GM21786 (cell line): ENCODE data around the gene DRC7.
A peak's percentile ranks its signal among the peaks of the same experiment; 100 is the strongest.

Experiments used
- ATAC-seq: cut with Tn5 transposase; IDR thresholded peaks from one replicate; pipeline ENCODE4 v1.9.1; 2021; ENCODE audit not compliant: unreplicated experiment

Gene DRC7

GRCh38 chr16:57694725-57695679 is at the start of gene DRC7:
DRC7 (plus strand) TSS chr16:57694806; CDS start chr16:57697950, 3,144 bp downstream.
- no peak for ATAC-seq

DNA sequence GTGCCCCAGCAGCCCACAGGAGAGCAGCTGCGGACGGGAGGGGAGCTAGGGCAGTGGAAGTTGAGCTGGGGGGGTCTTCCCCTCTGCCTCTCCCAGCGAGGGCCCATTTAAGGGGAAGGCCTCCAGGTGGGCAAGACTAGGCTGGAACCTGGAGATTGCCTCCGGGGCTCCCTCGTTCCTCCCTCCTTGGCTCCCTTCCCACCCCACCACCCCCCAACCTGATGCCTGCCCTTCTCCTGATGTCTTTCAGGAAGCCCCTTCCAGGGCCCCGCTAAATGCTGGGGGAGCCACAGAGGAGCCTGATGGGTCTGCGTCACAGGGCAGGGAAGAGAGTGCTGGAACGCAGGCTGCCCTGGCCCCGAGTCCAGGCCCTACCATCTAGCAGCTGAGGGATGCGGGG is 49.4 kb upstream of the DRC7 start:
- no peak for ATAC-seq

GRCh38 chr16:57645691-57646387 is 48.8 kb upstream of the DRC7 start:
- no peak for ATAC-seq

DNA sequence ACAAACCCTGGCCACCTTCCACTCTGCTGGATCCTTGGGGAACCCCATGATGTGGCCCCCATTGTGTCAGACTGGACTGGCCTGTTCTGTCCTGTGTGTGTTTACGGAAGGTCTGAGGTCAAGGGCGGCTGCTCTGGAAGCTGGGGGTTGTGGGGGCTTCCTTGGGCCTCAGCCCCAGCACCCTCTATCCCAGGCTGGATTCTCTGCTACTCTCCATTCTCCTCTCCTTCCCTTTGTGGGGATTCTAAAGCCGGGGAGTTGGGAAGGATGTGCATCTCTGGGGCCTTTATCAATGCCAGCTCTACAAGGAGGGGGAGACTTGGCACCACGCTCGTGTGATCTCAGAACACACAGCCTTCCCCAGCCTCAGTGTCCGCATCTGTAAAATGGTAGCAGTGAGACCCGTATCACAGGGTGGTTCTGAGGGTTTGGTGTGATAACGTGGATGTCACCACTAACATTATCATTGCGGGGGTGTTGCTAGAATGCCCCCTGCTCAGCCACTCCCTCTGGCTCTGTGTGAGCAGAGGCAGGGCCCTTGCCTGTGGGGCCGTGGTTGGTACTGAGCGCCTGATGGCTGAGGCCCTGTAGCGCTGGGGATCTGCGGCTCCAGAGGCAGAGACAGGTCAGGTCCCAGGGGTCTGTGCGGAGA is 48.1 kb upstream of the DRC7 start:
- no peak for ATAC-seq

- no peak for ATAC-seq
These were observed 47.3 kb upstream of the DRC7 start for GRCh38 chr16:57647136-57647875.

DNA sequence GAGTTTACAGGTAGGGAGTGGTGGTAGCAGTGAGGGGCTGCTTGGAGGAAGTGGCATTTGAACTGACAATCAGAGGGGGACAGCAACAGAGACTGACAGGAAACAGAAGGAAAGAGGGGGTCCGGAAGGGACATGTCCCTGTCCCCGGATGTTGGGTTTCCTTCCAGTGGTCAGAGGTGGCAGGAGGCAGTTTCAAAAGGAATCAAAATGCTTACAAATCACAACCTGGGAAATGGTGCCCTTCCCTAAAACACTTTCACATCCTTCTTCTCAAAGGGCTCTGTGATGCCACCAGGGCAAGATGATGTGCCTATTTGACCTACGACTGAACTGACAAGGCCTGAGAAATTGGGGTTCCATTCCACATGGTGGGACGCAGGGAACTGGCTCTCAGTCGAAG is 46.5 kb upstream of the DRC7 start:
- no peak for ATAC-seq

DNA sequence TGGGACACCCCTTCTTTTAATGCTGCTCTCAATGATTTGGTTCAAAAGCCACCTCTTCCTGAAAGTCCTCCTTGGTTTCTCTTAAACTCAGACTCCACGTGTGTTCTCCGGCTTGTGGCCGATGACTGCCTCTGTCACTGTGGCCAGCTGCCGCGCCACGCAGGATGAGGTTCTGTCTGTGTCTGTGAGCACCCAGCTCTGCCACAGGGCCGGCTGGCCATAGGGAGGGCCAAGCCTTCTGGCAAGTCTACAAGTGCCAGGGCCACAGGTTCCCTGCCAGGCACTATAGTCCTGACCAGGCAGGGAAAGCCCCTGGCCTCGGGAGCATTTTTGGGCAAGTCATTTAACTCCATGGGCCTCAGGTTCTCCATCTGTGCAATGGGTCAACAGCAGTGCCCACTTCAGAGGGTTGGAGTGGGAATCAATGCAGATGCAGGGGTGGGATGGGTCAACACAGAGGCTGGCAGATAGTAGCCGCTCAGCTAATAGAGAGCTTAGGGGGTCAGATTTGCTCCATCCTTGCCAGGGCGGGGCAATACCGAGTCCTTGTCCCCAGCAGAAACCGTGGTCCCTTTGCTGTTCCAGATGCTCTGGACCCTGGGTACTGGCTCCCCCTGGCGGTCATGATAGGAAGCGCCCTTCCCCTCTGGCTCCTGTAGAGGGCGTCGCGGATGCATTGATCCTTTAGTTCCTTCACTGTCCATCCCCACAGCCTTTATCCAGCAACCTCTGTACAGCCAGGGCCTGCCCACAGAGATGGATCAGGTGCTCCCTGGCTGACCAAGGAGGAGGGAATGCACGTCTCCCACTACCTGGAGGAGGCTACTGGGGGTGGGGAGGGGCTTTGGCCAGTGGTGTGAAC is 45.8 kb upstream of the DRC7 start:
- ATAC-seq, result peak; percentile 46

- ATAC-seq, result no peak
These were observed 45.2 kb upstream of the DRC7 start for GRCh38 chr16:57649443-57649751.

GRCh38 chr16:57649846-57650245 is 44.8 kb upstream of the DRC7 start:
- no peak for ATAC-seq

GRCh38 chr16:57651344-57652333 is 43.0 kb upstream of the DRC7 start:
- ATAC-seq, result no peak

GRCh38 chr16:57652695-57653471 is 41.7 kb upstream of the DRC7 start:
- no peak for ATAC-seq

- no peak for ATAC-seq
These were observed 40.7 kb upstream of the DRC7 start for GRCh38 chr16:57653936-57654335.

DNA sequence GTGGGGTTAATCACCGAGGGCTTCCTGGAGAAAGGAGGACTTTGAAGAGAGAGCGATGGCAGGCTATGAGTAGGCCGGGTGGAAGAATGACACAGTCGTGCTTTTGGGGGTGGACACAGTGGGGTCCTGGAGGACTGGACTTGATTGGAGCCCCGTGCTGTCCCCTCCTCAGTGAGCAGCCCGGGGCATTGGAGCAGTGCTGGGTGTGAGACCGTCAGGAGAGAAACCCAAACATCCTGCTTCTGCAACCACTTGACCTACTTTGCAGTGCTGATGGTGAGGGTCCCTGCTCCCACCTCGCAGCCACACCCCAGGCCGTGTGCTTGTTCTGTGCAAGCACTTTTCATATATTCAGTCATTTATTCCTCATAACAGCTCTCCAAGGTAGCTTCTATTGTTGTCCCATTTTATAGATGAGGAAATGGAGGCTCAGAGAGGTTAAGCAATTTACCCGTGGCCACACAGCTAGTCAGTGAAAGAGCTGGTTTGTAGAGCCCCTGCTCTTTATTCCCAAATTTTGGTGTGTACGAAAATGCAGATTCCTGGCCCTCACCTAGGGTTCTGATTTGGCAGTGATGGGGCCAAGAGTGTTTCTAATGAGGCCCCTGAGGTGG is 38.2 kb upstream of the DRC7 start:
- no peak for ATAC-seq

- no peak for ATAC-seq
These were observed 37.4 kb upstream of the DRC7 start for GRCh38 chr16:57657228-57657627.

- ATAC-seq, result no peak
These were observed 36.3 kb upstream of the DRC7 start for GRCh38 chr16:57658130-57658877.

- no peak for ATAC-seq
These were observed 35.5 kb upstream of the DRC7 start for GRCh38 chr16:57658878-57659674.
